ENCODE measurements around the gene ZNF765. TPM values are rescaled to one million over a fixed set of nuclear protein-coding genes. Genes with fewer than 3 reads are reported as not detected.
"Not testable (repeated sequence)": the region's sequence is repeated elsewhere in the genome, so short reads cannot be mapped to it uniquely, and the experiment has no call there.

Gene ZNF765
- total RNA-seq, 2 experiments from 2014 or later: 14.2 to 14.6 TPM

DNA sequence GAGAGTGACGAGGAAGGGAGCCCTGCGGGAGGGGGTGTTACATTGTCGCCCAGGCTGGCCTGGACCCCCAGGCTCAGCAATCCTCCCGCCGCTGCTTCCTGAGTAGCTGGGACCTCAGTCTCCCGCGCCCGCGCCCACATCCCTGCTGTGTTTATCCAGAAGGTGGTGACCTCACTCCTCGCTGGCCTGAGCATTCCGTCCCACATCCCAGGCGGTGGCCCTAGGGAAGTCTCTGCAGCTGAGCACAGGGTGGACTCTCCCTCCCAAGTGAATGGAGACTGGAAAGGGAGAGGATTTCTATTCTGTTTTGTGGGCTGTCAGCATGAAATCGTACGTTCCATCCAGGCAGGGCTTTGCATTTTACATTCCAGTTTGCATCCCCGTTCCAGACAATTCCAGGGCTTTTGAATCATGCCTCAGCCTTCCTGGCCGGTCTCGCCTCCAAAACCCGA, 401 bp upstream of the ZNF765 start:
- H4K20me1 ChIP-seq (ENCODE audit: insufficient read depth, low read length): no peaks in the 10 kb centered on the region
- TF ChIP-seq, protein P1, sequence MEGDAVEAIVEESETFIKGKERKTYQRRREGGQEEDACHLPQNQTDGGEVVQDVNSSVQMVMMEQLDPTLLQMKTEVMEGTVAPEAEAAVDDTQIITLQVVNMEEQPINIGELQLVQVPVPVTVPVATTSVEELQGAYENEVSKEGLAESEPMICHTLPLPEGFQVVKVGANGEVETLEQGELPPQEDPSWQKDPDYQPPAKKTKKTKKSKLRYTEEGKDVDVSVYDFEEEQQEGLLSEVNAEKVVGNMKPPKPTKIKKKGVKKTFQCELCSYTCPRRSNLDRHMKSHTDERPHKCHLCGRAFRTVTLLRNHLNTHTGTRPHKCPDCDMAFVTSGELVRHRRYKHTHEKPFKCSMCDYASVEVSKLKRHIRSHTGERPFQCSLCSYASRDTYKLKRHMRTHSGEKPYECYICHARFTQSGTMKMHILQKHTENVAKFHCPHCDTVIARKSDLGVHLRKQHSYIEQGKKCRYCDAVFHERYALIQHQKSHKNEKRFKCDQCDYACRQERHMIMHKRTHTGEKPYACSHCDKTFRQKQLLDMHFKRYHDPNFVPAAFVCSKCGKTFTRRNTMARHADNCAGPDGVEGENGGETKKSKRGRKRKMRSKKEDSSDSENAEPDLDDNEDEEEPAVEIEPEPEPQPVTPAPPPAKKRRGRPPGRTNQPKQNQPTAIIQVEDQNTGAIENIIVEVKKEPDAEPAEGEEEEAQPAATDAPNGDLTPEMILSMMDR (conservative IDR thresholded peaks at IDR 0.05; ENCODE audit: low read length): no peak
- no peak for TF ChIP-seq EZH2phosphoT487 (IDR thresholded peaks at IDR 0.05; ENCODE audit: borderline replicate concordance, low read depth, low read length)
- 0 out of 2 replicates have a peak, but pooled peaks cover 4% of the 10 kb centered on the region for H3K9me3 ChIP-seq (ENCODE audit: low read length)
- peak overlapping the region; percentile 54 for H3K4me2 ChIP-seq (ENCODE audit: low read length)
- no peak for DNase-seq (ENCODE audit: low spot score)
- no peaks in the 10 kb centered on the region for H3K9me2 ChIP-seq (ENCODE audit: insufficient read depth, low read length)
- H3K36me3 ChIP-seq (ENCODE audit: insufficient read depth, low read length): peaks cover 13% of the 10 kb centered on the region
- H2AFZ ChIP-seq (ENCODE audit: low read length): peak overlapping the region; percentile 77; the same call in 1 of the 2 replicates
- intact Hi-C loops (cut with micrococcal nuclease; ENCODE audit: unreplicated experiment): loop anchor here (10.0 kb wide), 1 partner anchor 200 kb away; the partner anchor contains the start of gene ZNF665
- no TSS peak for BruUV-seq (replicated peaks)
- peaks cover 15% of the 10 kb centered on the region for H3K4me1 ChIP-seq (ENCODE audit: insufficient read depth, low read length, poor library complexity, severe bottlenecking)
- ChIA-PET CTCF (ENCODE audit: unreplicated experiment) (no interaction called here), POLR2A (no interaction called here)
- H3K4me3 ChIP-seq (ENCODE audit: low read depth, low read length, poor library complexity, severe bottlenecking): peak overlapping the region; percentile 87
- H3K79me2 ChIP-seq (ENCODE audit: insufficient read depth, low read depth, low read length): peaks cover 13% of the 10 kb centered on the region; the same call in 1 of the 2 replicates
- H3K27ac ChIP-seq (ENCODE audit: low read depth, low read length, poor library complexity, severe bottlenecking): no peak overlapping the region

- Histone ChIP-seq H3K79me2 (ENCODE audit: insufficient read depth, low read depth, low read length) (peaks cover 13% of the 10 kb centered on the region; the same call in 1 of the 2 replicates), H3K4me2 (ENCODE audit: low read length) (peak overlapping the region; percentile 74), H2AFZ (ENCODE audit: low read length) (peak overlapping the region; percentile 77; the same call in 1 of the 2 replicates), H3K4me3 (ENCODE audit: low read depth, low read length, poor library complexity, severe bottlenecking) (peak overlapping the region; percentile 87), H3K36me3 (ENCODE audit: insufficient read depth, low read length) (peaks cover 27% of the 10 kb centered on the region)
- H3K9me3 ChIP-seq (ENCODE audit: low read length); H3K27ac ChIP-seq (ENCODE audit: low read depth, low read length, poor library complexity, severe bottlenecking); H3K4me1 ChIP-seq (ENCODE audit: insufficient read depth, low read length, poor library complexity, severe bottlenecking); H4K20me1 ChIP-seq (ENCODE audit: insufficient read depth, low read length); BruUV-seq (replicated peaks); DNase-seq (ENCODE audit: low spot score); H3K9me2 ChIP-seq (ENCODE audit: insufficient read depth, low read length); CTCF ChIA-PET (ENCODE audit: unreplicated experiment): not testable (repeated sequence)
- POLR2A ChIA-PET: interaction anchor here (0.6 kb wide), 1 partner anchor 9 kb away, joined by 3 read pairs; no protein-coding TSS in a partner anchor
- intact Hi-C loops (cut with micrococcal nuclease; ENCODE audit: unreplicated experiment): loop anchor here (10.0 kb wide), 1 partner anchor 201 kb away; the partner anchor contains the start of gene ZNF665
These were observed 1.0 kb downstream of the ZNF765 start for GRCh38 chr19:53395840-53396524.

DNA sequence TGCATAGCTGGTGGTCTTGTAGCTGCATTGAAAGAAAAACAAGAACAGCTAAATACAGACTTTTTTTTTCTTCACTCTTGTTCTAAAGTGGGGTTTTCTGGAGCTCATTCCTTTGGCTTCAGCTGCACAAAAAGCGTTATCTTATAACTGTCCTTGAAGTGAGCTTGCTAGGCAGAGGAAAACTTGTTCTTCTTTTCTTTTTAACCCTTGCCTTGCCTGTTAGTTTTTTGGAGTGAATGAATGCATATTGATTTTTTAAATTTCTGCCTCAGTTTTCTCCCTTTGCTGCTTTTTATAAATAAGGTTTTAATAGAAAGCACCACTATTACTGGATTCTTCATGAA, 1.5 kb downstream of the ZNF765 start:
- BruUV-seq (replicated peaks): no TSS peak
- H3K4me3 ChIP-seq (ENCODE audit: low read depth, low read length, poor library complexity, severe bottlenecking): peak overlapping the region; percentile 87
- no peaks in the 10 kb centered on the region for H3K9me3 ChIP-seq (ENCODE audit: low read length)
- peaks cover 13% of the 10 kb centered on the region; the same call in 1 of the 2 replicates for H3K79me2 ChIP-seq (ENCODE audit: insufficient read depth, low read depth, low read length)
- peaks cover 10% of the 10 kb centered on the region for H3K4me1 ChIP-seq (ENCODE audit: insufficient read depth, low read length, poor library complexity, severe bottlenecking)
- peak overlapping the region; percentile 74 for H3K4me2 ChIP-seq (ENCODE audit: low read length)
- ChIA-PET POLR2A (interaction anchor here (0.6 kb wide), 1 partner anchor 10 kb away, joined by 3 read pairs; no protein-coding TSS in a partner anchor), CTCF (ENCODE audit: unreplicated experiment) (no interaction called here)
- no peaks in the 10 kb centered on the region for H4K20me1 ChIP-seq (ENCODE audit: insufficient read depth, low read length)
- TF ChIP-seq, protein P1 (conservative IDR thresholded peaks at IDR 0.05; ENCODE audit: low read length): no peak
- no peak for TF ChIP-seq EZH2phosphoT487 (IDR thresholded peaks at IDR 0.05; ENCODE audit: borderline replicate concordance, low read depth, low read length)
- H3K36me3 ChIP-seq (ENCODE audit: insufficient read depth, low read length): peaks cover 30% of the 10 kb centered on the region
- H3K9me2 ChIP-seq (ENCODE audit: insufficient read depth, low read length): no peaks in the 10 kb centered on the region
- intact Hi-C loops (cut with micrococcal nuclease; ENCODE audit: unreplicated experiment): loop anchor here (10.0 kb wide), 1 partner anchor 202 kb away; the partner anchor contains the start of gene ZNF665
- H3K27ac ChIP-seq (ENCODE audit: low read depth, low read length, poor library complexity, severe bottlenecking): no peak overlapping the region
- no peak overlapping the region for H2AFZ ChIP-seq (ENCODE audit: low read length)
- DNase-seq (ENCODE audit: low spot score): no peak

DNA sequence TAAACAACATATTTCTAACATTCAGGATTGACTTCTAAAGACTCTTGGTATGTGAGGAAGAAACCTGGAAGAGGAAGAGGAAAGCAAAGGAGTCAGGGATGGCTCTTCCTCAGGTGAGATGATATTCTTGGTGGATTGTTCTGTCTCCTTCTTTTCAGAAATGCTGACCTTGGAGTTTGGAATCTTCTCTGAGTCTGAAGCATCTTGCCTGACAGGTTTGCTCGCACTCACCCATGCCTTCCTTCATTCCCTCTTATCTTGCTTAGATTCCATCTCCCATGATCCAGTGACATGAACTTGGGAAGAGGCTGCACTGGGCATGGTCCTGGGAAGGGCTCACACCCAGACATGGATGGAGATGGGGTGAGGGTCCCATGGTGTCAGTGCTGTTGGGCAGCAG, 3.0 kb downstream of the ZNF765 start:
- H3K4me1 ChIP-seq (ENCODE audit: insufficient read depth, low read length, poor library complexity, severe bottlenecking); CTCF ChIA-PET (ENCODE audit: unreplicated experiment); H3K27ac ChIP-seq (ENCODE audit: low read depth, low read length, poor library complexity, severe bottlenecking); H3K9me3 ChIP-seq (ENCODE audit: low read length); H3K4me3 ChIP-seq (ENCODE audit: low read depth, low read length, poor library complexity, severe bottlenecking); POLR2A ChIA-PET; BruUV-seq (replicated peaks); DNase-seq (ENCODE audit: low spot score); H3K4me2 ChIP-seq (ENCODE audit: low read length); H3K9me2 ChIP-seq (ENCODE audit: insufficient read depth, low read length); H2AFZ ChIP-seq (ENCODE audit: low read length); H4K20me1 ChIP-seq (ENCODE audit: insufficient read depth, low read length): not testable (repeated sequence)
- intact Hi-C loops (cut with micrococcal nuclease; ENCODE audit: unreplicated experiment): loop anchor here (10.0 kb wide), 1 partner anchor 203 kb away; the partner anchor contains the start of gene ZNF665
- peaks cover 45% of the 10 kb centered on the region for H3K36me3 ChIP-seq (ENCODE audit: insufficient read depth, low read length)
- H3K79me2 ChIP-seq (ENCODE audit: insufficient read depth, low read depth, low read length): peaks cover 13% of the 10 kb centered on the region; the same call in 1 of the 2 replicates

All from OCI-LY7 (cell line).